Stimulated activated CD4-positive, alpha-beta T cell treated with anti-CD3 and anti-CD28 coated beads, TNF-alpha, amount 100 ng/mL, for 1 hour (primary cell): ENCODE measurements around the gene SGPL1.
"Not testable (repeated sequence)": the region's sequence is repeated elsewhere in the genome, so short reads cannot be mapped to it uniquely, and the experiment has no call there.

Source experiments
- DNase-seq, 3 donors: peaks; one replicate each; pipeline ENCODE4 v3.0.0-alpha.2; 2020; ENCODE audit warnings: low read depth in 3 of 3, low spot score in 1 of 3

SGPL1 gene

GRCh38 chr10:70840836-70841235, 25.1 kb downstream of the SGPL1 start:
- no peak for DNase-seq

DNA sequence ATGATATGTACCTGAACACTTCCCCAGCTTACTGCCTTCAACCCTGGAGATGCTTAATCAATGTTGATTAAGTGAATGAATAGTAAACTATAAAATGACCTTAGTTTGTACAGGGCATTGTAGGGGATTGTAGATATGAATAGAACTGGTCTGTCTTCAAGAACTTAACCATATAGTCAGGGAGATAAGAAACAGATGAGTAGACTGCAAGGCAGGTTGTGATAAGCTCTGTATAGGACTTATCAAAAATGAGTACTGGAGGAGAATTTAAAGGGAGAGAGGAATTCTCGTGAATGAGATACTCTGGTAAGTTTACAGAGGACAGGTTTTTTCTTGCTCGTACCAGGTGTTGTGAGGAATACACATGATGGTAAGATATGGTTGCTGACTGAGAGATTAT, 27.6 kb downstream of the SGPL1 start:
- DNase-seq, result no peak

DNA sequence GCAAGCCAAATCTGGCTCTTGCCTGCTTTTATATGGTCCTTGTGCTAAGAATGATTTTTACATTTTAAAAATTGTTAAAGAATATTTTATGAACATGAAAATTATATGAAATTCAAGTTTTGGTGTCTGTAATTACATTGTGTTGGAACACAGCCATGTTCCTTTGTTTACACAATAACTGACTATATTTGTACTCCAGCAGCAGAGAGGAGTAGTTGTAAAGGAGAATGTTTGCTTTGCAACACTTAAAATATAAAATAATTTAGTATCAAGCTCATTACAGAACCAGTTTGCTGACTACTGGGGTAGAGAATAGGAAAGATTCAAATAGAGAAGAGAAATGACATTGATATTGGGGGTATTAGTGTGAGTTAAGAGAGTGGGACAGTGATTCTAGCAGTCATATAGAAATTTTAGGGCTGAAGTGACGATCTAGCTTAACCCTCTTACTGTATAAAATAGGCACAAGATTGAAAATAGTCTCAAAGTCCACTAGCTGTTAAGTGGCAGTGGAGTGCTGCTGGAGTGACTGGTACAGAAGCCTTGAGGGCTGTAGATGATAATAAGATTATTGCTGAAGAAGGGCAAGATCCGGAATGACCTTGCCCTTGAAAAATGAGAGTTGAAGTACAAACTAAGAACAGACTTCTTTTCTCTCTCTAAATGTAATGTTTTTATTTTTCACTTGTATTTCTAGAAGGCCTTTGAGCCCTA, 28.2 kb downstream of the SGPL1 start:
- no peak for DNase-seq

DNA sequence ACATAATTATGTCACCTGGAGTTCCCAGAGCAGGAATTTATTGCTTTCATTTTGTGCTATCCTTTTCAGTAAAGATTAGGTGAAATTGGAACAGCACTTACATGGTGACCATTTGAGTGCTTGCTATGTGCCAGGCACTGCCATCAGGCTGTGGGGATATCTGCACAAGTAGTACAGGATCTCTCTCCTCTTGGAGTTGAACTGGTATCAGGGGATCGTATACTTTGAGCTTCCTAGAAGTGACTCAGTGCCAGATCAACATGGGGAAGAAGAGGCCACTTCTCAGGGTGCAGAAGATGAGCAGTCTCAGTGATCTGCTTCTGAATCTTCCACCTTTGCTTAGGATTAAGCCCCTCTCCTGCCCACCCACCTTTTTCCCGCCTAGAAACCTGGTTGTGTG, 29.5 kb downstream of the SGPL1 start:
- no peak for DNase-seq

DNA sequence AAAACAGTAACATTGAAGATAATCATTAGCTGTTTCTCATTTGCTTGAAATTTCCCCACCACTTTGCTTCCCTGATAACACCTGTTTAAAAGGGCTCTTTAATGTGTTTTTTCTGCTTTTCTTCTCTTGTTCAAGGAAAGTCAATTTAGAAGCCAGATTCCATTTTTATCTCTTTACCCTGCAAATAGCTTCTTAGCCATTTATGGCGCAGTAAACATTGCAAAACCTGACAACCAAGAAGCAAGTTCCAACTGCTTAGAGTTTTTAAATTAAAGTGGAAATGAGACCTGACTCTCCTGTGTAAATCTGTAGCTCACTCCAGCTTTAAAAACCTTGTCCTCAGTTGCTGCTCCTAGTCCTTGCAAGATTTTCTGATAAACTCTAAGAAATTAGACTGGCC, 30.1 kb downstream of the SGPL1 start:
- DNase-seq, result no peak

- DNase-seq, result no peak
Measured at GRCh38 chr10:70846795-70847194, 31.0 kb downstream of the SGPL1 start.

GRCh38 chr10:70847659-70848360, 32.1 kb downstream of the SGPL1 start:
- no peak for DNase-seq

- DNase-seq, result no peak
Measured at GRCh38 chr10:70849582-70850016, 33.9 kb downstream of the SGPL1 start.

- no peak for DNase-seq
Measured at GRCh38 chr10:70850097-70850496, 34.3 kb downstream of the SGPL1 start.

GRCh38 chr10:70851597-70852475, 36.1 kb downstream of the SGPL1 start:
- DNase-seq, result no peak

GRCh38 chr10:70853038-70853437, 37.3 kb downstream of the SGPL1 start:
- DNase-seq, result no peak

GRCh38 chr10:70853457-70853856, 37.7 kb downstream of the SGPL1 start:
- DNase-seq, result no peak

DNA sequence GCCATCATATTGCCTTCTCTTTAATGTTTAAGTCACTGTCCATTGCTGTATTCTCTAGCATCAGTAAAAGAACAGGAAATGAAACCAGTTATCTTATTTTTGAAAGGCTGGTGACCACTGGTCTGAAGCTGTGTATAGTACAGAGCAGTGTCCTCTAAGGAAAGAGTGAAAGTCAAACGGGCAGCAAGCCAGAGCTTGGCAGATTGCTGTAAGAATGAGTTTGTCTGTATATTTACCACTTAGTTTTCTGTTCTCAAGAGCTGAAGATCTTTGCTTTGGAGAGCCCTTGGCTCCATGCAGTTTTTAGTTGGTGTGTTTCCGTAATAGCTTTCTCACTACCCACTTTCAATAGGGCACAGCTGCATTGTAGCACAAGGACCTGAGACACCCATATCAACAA, 40.7 kb downstream of the SGPL1 start:
- no peak for DNase-seq

DNA sequence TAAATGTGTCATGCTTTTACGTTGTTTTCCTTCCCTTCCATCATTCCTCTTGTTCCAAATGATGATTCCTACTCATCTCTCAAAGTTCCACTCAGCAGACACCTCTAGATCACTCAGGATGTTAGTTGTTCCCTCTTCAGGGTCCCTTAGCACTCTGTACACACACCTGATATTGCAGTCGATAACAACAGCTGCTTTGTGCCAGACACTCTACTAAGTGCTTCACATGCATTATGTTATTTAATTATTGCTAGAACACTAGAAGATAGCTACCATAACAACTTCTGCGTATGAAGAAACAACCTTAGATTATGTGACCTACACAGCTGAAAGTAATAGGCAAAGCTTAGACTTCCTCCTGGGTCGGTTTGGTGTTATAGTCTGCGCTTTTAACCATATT, 43.0 kb downstream of the SGPL1 start:
- no peak for DNase-seq

- not testable (repeated sequence) for DNase-seq
Measured at GRCh38 chr10:70861495-70862197, 45.9 kb downstream of the SGPL1 start.

DNA sequence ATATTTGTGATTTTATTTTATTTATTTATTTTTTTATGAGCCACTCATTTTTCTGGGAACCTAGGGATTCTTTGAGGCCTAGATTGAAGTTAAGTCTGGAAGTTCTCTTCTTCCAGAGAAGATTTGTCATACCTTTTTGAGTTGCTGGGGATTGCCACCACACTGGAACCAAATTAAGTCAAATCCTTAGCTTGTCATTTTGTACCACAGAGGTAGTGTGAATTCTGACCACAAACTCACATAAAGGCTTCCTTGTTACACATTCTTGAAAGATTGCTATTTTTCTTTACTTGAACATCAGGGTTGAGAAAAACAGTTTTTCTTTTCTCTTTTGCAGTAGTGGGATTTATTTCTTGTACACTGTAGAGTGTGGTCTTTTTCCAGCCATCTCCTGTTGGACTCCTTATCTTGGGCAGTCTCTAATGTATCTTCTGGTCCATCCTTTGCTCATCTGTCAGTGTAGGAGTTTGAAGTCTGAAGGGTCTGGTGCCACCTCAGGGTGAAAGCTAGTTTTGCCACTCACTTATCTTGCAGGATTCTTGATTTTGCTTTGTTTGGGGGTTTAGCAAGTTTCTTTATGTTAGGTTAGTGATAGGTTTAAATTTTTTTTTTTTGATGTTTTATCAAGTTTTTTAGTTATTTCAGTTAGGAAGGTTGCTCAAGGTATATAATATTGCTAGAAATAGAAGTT, 47.9 kb downstream of the SGPL1 start:
- DNase-seq, result no peak

- DNase-seq, result no peak
Measured at GRCh38 chr10:70864935-70865334, 49.2 kb downstream of the SGPL1 start.

- no peak for DNase-seq
Measured at GRCh38 chr10:70866424-70866823, 50.7 kb downstream of the SGPL1 start.

DNA sequence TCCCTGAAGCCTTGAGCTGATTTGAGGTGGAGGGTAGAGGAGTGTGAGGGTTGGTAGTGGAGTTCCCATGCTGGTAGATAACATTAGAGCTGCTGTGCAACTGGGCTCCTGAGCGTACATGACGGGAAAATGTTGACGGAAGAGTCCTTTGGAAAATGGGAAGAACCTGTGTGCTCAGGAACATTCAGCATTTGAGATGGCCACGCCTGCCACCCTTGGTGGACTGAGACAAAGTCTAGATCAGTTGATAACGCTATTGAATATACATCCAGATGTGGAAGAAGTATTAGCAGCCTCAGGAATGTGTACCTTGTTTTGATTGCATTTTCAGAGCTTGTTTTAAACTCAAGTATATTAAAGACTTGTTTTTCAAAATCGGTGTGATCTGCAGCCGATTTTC, 56.5 kb downstream of the SGPL1 start:
- DNase-seq, result no peak

DNA sequence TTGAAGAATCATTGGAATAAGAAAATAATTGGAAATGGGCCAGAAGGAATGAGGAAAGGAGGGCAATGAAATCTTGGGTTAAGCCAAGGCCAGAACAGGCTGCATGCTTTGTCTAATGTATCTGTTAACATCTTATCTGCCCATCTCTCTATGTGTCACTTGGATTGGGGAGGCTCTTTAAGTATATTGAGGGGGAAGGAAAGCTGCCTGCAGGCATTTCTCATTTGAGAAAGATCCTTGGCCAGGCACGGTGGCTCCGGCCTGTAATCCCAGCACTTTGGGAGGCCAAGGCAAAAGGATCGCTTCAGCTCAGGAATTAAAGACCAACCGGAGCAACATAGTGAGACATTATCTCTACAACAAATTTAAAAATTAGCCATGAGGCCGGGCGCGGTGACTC, 58.3 kb downstream of the SGPL1 start:
- no peak for DNase-seq

DNA sequence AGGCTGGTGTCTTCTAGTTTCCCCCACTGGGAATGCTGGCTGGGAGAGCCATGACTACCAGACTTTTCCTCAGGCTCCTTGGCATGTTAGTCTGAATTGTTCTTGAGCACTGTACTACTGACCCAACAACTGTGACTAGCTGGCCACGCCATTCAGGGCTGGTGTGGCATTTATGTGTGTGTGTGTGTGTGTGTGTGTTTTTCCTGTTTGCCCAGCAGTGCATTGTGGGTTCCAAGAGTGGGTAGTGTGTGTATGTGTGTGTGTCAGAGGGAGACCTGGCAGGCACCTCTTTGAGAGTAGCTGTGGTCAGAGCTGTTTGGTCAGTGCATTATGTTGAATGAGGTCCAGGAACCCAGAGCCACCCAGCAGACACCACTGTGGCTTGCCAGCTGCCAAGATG, 63.5 kb downstream of the SGPL1 start:
- no peak for DNase-seq
